CD4-positive, alpha-beta T cell treated with Interleukin-17A for 4 hours (primary cell): ENCODE data around the gene GLCE.
"Not testable (repeated sequence)": the region's sequence is repeated elsewhere in the genome, so short reads cannot be mapped to it uniquely, and the experiment has no call there.

Experiments used
- DNase-seq: peaks from one replicate; pipeline ENCODE4 v3.0.0-alpha.2; 2020; ENCODE audit warnings: mixed read lengths

The GLCE gene

GRCh38 chr15:69302087-69302486 lies 141.7 kb downstream of the GLCE start:
- not testable (repeated sequence) for DNase-seq

- DNase-seq, result no peak
Observed at GRCh38 chr15:69302929-69303328, 142.5 kb downstream of the GLCE start.

GRCh38 chr15:69303337-69304181 lies 143.1 kb downstream of the GLCE start:
- DNase-seq, result no peak

GRCh38 chr15:69304182-69304545 lies 143.7 kb downstream of the GLCE start:
- no peak for DNase-seq

GRCh38 chr15:69305204-69305931 lies 144.9 kb downstream of the GLCE start:
- no peak for DNase-seq

DNA sequence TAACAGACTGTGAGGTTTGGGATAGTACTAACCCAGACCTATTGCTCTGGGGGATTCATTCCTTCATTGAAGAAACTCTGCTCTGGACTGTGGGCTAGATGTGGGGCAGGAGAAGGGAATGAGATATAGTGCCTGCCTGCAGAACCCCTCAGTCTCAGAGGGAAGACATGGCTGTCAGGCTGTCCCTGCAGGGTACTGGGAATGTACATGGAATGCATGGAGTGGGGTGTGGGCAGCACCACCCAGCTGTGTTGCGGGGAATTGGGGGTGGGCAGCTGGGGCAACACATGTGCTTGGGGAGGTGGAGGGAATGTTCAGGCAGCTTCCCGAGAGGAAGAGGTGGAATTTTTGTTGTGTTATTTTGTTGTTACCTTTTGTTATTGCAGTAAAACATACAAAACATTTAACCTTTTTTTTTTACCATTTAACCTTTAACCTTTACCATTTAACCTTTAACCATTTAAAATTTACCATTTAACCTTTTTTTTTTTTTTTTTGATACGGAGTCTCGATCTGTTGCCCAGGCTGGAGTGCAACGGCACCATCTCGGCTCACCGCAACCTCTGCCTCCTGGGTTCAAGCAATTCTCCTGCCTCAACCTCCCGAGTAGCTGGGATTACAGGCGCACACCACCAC lies 145.6 kb downstream of the GLCE start:
- no peak for DNase-seq

GRCh38 chr15:69307939-69308338 lies 147.5 kb downstream of the GLCE start:
- no peak for DNase-seq

DNA sequence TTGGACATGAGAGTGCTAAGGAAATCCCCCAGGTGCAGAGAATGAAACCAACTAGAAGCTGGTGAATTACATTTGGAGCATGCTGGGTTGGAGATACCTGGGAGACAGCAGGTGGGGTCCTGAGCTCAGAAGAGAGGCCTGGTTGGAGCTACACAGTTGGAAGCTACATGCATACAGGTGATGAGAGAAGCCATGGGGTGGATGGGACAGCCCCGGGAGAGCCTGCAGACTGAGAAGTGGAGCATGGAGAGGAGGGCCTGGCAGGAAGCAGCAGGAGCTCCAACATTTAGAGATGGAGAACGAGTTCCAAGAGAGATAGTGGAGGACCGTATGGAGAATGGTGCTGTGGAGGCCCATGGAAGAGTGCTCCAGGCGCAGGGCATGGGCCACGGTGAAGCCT lies 148.5 kb downstream of the GLCE start:
- no peak for DNase-seq

DNA sequence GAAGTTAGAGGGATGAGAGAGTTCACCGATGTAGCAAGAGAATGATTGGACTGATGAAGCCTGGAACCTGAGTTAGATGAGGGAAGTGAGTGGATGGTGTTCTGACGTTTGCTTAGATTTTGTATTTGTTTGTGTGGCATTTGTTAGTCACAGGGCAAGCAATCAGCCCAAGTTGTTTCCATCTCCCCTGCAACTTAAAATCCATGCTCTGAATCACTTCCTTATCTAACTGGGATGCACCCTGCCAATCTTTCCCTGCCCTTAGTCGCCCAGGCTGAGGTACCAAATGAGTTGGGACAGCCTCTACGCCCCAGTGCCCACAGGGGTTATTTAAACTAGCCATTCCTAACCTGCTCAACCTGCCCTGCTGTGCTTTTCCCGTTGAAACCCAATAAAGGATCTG lies 150.9 kb downstream of the GLCE start:
- no peak for DNase-seq

DNA sequence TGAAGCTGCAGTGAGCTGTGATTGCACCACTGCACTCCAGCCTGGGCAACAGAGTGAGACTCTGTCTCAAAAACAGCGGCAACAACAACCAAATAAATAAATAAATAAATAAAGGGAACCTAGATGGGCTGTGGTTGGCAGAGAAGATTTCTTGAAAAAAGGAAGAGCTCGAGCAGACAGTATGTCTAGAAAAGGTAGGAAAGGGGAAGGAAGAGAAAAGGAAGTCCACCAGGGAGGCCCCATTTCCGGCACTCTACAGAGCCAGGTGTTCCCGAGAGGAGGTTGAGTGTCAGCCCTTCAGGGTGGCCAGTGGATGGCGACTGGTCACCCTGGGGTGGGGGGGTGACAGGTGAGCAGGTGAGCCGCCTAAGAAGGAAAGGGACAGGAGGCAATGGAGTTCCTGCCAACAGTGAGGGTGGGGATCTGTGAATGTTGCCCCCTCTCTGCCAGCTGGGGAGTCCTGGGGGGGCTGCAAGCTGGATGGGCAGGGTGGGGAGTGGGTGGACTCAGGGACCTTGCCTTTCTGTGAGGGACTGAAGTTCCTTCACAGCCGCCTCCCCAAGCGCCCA lies 153.1 kb downstream of the GLCE start:
- DNase-seq, result no peak

DNA sequence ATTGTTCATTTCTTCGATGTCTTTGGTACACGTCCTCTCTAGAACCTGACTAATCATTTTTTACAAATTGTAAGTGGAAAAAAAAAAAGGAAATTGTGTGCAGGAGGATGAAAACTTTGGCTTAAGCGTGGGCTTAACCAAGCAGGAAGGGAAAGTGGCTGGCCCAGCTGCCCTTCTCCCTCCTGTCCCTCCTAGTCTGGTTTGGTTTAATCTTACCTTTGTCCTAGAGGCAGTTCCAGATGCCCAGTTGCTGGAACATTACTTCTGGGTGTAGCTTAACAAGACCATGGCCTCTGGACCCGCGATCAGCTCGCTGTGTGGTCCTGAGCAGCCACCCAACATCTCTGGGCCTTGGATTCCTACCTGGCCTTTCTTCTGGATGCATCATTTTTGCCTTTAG lies 153.7 kb downstream of the GLCE start:
- no peak for DNase-seq

DNA sequence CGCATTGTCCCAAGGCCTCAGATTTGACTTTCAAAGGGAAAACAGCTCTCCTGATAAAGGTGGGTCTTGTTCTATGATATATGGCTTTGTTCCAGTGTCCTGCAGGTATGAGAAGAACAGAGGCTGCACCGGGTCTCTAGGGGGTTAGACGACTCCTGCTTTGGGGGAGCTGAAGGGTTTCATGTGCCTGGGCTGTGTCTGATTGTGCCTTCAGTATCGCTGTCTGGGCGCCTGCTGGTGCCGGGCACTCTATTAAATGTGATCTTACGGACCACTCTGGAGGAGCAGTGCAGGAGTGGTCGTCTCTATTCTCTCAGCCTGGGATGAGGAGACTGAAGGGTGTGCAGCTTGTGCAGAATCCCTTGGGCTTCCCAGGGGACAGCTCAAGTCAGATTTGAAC lies 154.3 kb downstream of the GLCE start:
- no peak for DNase-seq

- DNase-seq, result no peak
Observed at GRCh38 chr15:69315402-69316110, 155.1 kb downstream of the GLCE start.

DNA sequence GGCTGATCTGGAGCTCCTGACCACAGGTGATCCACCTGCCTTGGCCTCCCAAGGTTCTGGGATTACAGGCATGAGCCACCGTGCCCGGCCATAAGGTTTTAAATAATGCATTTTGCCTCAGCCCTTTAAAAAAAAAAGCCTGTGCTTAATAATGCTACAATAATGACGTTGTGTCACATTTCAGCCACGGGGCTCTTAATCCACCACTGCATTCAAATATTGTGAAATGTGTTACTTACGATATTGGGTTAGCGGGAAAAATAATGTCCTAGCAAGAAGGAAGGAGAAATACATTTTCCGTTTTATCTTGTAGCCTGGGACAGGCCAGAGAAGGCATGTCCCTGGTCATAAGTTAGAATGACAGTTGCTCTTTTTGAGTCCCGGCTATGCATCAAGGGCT lies 155.9 kb downstream of the GLCE start:
- DNase-seq, result no peak

DNA sequence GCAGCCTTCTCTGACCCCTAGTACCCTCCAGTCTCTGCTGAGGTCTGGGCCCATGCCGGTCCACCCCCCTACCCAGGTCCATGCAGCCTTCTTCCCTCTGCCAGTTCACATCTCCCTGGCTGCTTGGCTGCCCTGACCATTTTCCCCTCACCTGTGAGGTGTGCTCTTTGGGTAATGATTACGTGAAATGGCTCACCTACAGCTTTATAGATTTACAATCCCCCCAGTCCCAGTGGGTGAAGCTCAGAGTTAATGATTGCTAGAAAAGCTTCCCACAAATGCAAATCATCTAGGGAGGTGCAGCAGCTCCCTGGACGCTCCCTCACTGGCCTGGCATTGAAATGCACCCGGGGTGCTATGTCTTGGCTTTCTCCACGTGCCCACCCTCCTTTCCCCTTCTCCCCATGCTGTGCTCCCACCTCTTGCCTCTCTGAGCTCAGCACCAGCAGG lies 157.0 kb downstream of the GLCE start:
- no peak for DNase-seq

GRCh38 chr15:69318033-69318432 lies 157.6 kb downstream of the GLCE start:
- DNase-seq, result no peak

DNA sequence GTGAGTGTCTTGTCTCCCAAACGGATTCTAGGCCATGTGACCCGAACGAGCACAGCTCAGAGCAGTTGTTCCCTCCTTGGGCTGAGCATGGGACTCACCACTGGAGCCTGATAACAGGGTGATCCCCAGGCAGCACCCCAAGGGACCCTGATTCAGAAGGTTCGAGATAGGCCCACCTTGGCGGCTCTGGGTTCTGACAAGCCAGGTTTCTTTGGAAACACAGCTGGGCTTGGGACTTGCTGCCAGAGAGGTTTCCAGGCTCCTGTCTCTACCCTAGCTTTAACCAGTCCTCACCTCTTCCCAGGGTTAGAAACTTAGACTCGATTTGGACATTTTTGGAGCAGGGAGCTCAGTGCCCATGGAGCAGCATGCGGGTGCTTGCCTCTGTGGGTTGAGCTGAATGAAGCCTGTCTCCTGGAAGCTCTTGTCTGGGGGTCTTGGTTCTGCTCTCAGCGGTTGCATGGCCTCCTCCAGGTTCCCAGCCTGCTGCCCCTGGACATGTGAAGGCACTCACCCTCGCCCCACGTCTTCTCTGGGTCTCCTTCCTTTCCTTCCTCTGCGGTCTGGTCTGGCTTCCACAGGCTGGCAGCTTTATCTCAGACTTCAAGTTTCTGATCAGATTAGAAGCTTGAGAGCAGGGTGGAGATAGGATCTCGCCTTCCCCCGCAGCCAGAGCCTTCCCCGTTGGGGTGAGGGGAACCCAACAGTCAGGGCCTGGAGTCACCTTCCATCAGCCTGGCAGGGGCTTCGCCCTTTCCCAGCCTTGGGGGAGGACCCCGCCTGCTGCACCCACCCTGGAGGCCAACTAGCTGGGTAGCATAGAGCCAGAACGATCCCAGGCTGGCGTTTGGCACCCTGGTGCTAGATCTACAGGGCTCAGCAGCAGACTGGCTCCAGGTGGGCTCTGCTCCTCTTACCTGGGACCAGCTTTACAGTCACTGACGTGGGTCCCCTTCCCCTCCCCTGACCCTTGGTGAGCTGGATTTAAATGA lies 159.2 kb downstream of the GLCE start:
- DNase-seq, result no peak

- no peak for DNase-seq
Observed at GRCh38 chr15:69320977-69321554, 160.6 kb downstream of the GLCE start.
